LNCAP (cell line): ENCODE results near the gene STIMATE.

Experiments
- CTCF ChIP-seq: fragments of 450-650 bp; IDR thresholded peaks from 2 replicates; pipeline ENCODE4 v1.5.1; 2017; ENCODE audit warnings: mild to moderate bottlenecking

The STIMATE gene

DNA sequence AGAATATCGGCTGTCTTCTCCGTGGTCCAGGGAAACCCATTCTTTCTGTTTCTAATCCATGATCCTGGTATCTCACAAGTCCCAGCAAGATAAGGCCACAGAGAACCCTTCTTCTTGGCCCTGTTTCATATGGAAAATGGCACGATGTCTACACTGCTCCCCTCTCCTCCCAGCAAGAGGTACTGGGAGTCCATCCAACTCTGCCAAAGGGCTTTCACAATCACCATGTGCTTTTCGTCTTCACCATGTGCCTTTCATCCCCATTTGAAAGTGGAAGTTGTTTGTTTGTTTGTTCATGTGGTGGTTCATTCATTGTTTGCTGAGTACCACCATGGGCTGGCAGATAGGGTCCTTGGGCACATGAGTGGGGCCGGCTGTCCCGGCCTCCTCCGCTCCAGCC is 97.3 kb downstream of the STIMATE start:
- TF ChIP-seq CTCF = no peak

- peak; percentile 49; the same call in 1 of the 2 replicates for TF ChIP-seq CTCF
Observed at GRCh38 chr3:52798978-52799476, 98.3 kb downstream of the STIMATE start.

DNA sequence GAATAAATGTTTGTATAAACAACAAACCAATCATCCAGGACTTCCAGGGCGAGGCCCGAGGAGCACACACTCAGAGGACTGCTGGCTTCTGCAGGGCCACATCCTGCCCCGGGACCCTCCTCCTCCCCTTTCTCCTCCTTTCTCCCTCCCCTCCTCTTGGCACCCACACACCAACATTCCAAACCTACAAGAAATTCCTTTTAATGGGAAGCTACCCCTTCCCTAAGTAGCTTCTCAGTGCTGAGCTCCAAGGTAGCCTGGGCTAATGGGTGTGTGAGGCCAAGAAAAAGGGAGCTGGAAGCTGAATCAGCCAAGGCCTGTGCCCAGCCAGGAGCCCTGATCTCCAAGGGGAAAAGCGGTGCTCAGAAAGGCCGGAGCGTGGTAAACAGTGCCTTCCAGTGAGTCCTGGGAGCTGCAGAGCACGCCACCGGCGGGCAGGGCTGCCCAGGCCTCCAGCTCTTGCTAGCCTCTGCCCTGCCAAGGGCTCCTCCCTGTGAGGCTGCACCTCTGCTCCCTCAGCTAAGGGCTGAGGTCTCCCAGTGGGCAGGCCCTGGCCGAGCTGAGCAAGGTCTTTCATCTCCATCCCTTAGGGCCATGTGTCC is 98.9 kb downstream of the STIMATE start:
- no peak for TF ChIP-seq CTCF

- no peak for TF ChIP-seq CTCF
Observed at GRCh38 chr3:52796411-52796810, 100.9 kb downstream of the STIMATE start.

GRCh38 chr3:52795298-52795900 is 101.9 kb downstream of the STIMATE start:
- no peak for TF ChIP-seq CTCF

DNA sequence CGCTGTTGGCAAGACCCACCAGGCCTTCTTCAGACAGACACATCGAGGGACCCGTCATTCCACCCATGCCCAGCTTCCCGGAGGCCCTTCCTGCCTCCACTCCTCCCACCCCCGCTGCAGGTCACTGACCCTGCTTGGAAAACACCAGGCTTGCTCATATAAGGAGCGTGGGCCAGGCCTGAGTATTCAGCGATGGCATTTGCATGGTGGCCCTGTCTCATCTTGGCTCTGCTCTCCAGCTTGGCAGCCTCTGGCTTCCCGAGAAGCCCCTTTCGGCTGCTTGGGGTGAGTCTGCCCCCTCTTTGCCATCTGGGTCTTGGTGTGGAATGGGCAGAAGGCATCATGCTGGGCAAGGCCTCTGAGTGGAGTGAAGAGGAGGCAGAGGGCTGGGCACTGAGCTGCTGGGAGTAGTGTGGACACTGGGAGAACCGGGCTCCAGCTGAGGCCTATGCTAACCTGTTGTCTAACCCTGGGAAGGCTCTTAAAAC is 102.7 kb downstream of the STIMATE start, which contains the start of gene ITIH3:
TSS of gene ITIH3 (plus strand) at position 185 of the 488 bp plus-strand sequence. CDS start at position 193, 8 bp downstream.
- TF ChIP-seq CTCF = no peak

DNA sequence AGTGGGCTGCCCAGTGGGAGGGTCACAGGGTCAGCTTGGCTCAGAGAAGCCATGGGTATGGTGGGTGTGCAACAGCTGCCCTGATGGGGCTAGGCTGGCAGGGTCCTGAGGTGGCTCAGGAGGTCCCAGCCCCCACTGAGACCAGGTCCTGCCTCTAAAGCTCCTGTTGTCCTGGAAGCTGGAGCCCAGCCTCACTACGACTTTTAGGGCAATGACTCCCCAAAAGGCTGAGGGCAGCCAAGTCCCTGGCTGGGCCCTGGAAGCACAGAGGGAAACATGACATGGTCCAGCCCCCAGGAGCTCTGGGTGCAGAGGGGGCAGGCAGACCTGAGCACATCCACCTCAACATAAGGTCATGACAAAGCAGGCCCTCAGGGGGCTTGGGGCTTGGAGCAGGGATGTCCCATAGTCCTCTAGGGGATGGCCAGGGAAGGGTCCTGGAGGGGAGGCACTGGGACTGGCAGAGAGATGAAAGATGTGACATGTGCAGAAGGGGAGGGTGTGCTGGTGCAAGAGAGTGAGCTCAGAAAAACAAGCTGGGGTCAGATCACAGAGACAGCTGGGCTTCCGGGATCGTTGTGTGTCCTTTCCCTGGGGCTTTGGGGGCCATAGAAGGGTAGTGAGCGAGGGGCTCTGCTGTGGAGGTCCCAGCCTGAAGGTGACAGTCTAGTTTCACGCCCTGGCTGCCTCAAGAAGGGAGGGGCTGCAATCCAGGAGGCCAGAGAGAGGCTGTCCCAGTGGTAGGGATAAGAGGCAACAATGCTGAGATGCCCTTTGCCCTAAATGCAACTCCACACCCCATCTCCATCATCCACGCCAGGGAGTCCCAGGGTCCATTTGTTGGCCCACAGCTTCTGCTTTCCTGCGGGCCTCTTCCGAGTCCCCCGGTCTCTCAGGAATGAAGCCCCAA is 103.4 kb downstream of the STIMATE start:
- TF ChIP-seq CTCF = no peak
